ENCODE results near the gene CACNG6.

GRCh38 chr19:53981376-53981951 lies 10.0 kb upstream of the CACNG6 start:
- TF ChIP-seq EZH2 (IDR thresholded peaks at IDR 0.05) (no peak), POLR2AphosphoS5 (IDR thresholded peaks at IDR 0.05; ENCODE audit: borderline replicate concordance, low read depth, low read length) (no peak)
